Measurements from ENCODE around the gene TFIP11. TPM values are rescaled to one million over a fixed set of nuclear protein-coding genes. Genes with fewer than 3 reads are reported as not detected.

Gene TFIP11
- total and polyA plus RNA-seq, 9 of the 15 experiments (the other 6 are each of a cell fraction or from before 2014, with no cell fraction given), result 11.5 to 38.1 (median 25.2) TPM

GRCh38 chr22:26483439-26484359 is 28.6 kb downstream of the TFIP11 start, which contains the start of the genes HPS4 and SRRD (continued):
- TF ChIP-seq VEZF1 (CRISPR knock-in tag; IDR thresholded peaks at IDR 0.05) (peak; percentile 93), JUNB (CRISPR knock-in tag; conservative IDR thresholded peaks at IDR 0.05) (no peak), ZNF444 (CRISPR knock-in tag; IDR thresholded peaks at IDR 0.05) (no peak), MIER1 (IDR thresholded peaks at IDR 0.05; ENCODE audit: low read depth) (0 out of 2 replicates have a peak, but pooled peaks have one; percentile 39), SP2 (IDR thresholded peaks at IDR 0.05; ENCODE audit: extremely low read depth, low read depth, low read length, poor library complexity, severe bottlenecking) (no peak), CBX2 (IDR thresholded peaks at IDR 0.05; ENCODE audit: insufficient read depth, low read length, poor library complexity, severe bottlenecking) (no peak), ZNF23 (CRISPR knock-in tag; IDR thresholded peaks at IDR 0.05) (no peak), PRPF4 (IDR thresholded peaks at IDR 0.05; ENCODE audit: insufficient read depth, low read depth, low read length, poor library complexity, severe bottlenecking) (no peak), NFIC (IDR thresholded peaks at IDR 0.05) (peak; percentile 54; the same call in 1 of the 2 replicates)
